GM18858 (cell line): ENCODE data around the gene NINJ1.
"Not testable (repeated sequence)": the region's sequence is repeated elsewhere in the genome, so short reads cannot be mapped to it uniquely, and the experiment has no call there.

ENCODE experiments used
- ATAC-seq: cut with Tn5 transposase; IDR thresholded peaks from one replicate; pipeline ENCODE4 v1.9.1; 2021; ENCODE audit not compliant: unreplicated experiment

The NINJ1 gene

GRCh38 chr9:93120846-93121315, 13.2 kb downstream of the NINJ1 start:
- ATAC-seq: no peak

DNA sequence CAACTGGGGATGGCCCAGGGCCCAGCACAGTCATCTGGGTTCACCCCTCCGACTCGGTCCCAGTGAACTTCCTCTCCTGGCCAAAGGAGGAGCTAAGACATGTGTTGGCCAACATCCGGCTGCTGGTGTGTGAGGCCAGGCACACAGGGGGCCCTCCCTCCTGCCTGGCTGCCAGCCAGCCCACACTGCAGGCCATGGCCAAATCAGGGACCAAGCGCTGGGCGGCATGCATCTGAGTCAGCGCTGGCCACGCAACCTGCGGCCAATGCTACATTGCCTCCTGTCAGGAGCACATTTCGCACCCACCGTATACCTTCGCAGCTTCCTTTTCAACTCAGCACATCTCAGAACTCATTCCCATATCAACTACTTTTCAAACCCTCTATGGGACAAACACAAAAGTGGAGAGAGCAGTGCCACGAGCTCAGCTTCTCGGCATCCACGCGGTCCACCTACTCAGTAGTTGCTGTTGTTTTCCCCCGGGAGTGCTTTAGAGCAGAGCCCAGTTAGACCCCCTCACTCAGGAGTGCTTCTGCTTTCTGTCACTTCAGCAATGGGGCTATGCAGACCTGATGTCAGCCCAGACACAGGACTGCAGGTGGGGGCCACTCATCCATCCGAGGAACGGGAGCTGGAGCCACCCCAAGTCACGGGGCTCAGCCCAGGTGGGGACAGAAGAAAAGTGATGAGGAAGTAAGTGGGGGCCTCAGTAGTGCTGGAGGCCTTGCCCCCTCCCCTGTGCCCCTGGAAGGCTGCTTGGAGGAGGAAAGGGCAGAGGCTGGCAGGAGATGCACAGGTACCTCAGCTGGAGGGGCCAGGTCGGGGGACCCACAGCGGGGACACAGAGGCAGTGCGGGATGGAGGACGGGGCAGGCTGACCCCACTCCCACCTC, 13.9 kb downstream of the NINJ1 start:
- ATAC-seq: peak; percentile 83

- no peak for ATAC-seq
Observed at GRCh38 chr9:93119703-93119952, 14.4 kb downstream of the NINJ1 start.

- ATAC-seq: no peak
Observed at GRCh38 chr9:93118863-93119702, 15.0 kb downstream of the NINJ1 start.

GRCh38 chr9:93117924-93118862, 15.9 kb downstream of the NINJ1 start:
- no peak for ATAC-seq

DNA sequence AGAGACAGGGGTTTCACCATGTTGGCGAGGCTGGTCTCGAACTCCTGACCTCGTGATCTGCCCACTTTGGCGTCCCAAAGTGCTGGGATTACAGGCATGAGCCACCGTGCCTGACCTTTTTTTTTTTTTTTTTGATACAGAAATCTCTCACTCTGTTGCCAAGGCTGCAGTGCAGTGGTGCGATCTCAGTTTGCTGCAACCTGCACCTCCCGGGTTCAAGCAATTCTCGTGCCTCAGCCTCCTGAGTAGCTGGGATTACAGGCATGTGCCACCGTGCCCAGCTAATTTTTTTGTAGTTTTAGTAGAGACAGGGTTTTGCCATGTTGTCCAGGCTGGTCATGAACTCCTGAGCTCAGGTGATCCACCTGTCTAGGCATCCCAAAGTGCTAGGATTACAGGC, 16.5 kb downstream of the NINJ1 start:
- not testable (repeated sequence) for ATAC-seq

DNA sequence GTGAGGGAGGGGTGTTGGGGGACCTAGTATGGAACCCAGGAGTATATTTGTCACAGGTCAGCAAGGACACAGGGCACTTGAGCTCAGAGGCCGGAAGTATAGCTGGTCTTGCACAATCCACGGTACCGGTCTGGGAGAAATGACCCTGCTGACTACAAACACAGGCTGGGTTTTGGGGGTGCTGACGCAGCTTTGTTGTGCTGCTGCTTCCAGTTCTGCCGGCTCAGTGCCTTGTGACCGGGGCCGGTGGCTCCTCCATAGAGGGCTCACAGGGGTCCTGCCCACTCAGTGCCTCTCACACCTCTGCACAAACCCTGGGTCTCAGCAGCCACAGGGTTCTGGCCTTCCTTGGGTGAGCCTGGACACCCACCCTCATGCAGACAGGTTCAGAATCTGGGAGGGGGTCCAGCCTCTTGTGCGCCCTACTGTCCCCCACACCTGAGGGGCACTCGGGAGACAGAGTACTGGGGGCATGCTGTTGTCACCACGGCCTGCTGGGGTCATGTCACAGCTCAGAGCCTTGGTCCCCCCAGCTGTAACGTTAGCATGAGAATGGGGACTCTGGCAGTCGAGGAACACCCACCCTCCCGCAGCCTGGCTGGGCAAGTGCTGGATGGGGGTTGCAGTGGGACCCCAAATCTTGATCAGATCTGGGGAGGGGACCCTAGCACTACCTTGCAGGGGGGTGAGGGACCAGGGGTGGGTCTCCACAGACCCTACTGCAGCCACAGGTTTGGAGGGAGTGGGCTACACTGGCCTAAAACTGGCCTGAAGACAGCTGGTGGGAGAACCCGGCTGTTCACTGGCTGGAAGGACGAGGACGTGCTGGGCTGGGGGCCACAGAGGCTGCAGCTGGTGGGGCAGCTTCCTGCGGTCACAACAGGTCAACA, 17.7 kb downstream of the NINJ1 start:
- no peak for ATAC-seq

DNA sequence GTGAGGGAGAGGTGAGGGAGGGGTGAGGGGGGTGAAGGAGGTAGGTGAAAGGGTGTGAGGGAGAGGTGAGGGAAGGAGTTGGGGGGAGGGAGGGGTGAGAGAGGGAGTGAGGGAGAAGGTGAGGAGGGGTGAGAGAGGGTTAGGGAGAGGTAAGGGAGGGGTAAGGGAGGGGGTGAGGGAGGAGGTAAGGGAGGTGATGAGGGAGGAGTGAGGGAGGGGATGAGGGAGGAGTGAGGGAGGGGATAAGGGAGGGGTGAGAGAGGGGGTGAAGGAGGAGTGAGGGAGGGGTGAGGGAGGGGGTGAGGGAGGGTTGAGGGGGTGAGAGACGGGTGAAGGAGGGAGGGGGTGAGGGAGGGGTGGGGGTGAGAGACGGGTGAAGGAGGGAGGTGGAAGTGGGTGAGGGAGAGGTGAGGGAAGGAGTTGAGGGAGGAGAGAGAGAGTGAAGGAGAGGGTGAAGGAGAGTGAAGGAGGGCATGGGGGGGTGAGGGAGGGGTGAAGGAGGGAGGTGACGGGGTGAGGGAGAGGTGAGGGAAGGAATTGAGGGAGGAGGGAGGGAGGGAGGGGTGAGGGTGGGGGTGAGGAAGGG, 18.5 kb downstream of the NINJ1 start:
- ATAC-seq: no peak

DNA sequence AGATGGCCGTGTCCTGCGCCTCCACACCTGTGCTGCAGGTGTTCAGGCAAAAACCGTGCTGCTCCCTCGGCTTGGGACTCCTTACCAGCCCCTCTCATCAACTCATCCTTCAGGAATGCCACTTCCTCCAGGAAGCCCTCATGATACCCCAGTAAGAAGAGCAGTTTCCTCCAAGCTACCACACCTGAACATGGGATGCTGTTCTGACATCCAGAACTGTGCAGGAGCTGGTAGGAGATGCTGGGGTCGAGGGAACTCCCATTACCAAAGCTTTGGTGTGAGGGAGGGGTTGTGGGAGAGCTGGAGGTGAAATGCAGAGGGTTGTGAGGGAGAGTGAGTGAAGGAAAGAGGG, 19.1 kb downstream of the NINJ1 start:
- no peak for ATAC-seq

- ATAC-seq: no peak
Observed at GRCh38 chr9:93114169-93114983, 19.7 kb downstream of the NINJ1 start.

DNA sequence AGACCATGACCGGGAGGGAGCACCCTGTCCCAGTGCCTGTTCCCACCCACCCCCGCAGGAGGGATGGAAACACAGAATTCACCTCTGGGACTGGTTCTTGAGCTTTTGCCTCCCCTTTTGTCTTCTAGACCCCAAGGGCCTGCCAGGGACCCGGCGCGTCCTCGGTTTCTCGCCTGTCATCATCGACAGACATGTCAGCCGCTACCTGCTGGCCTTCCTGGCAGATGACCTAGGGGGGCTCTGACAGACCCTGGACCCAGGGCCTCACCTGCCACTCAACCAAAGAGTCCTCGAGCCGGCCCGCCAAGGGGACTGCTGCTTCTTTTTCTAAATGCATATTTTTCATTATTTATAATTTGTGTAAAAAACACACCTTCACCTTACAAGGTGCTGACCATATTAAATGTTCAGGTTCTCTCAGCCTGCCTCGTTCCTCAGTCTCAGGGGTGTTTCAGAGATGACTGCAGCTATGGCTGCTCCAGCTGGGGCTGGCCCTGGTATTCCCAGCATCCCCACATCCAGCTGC, 21.1 kb downstream of the NINJ1 start:
- no peak for ATAC-seq

GRCh38 chr9:93112116-93112863, 21.8 kb downstream of the NINJ1 start:
- no peak for ATAC-seq

DNA sequence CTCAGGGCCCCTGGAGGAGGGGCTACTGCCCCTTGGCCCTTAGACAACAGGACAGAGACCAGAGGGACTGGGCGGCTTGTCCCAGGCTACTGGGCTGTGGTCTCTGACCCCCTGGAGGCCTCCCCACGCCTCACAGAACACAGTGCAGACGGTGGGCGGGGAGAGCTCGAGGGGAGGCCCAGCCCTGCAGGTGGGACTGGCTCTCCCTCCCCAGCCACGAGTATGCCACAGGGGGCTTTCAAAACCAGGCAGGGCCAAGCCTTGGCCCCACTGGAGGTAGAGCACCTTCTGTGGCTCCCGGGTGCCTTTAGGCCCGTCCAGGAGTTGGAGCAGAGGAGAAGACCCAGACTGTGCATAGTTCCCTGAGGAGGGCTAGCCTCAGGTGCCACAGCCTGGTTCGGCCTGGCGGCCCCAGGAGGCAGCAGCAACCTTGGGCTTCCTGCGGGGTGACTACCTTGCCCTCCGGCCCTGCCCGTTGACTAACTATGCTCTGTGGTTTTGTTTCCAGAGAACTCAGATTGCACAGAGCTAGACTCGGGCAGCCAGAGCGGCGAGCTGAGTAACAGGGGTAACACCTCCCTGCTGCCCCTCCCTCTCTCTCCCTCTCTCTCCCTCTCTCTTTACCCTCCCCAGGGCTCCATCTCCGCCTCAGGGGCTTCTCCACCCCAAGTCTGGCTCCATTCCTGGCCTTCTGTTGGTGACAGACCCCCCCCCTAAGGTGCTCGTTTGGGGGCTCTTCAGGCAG, 22.5 kb downstream of the NINJ1 start:
- ATAC-seq: no peak

- no peak for ATAC-seq
Observed at GRCh38 chr9:93111001-93111370, 23.1 kb downstream of the NINJ1 start.

DNA sequence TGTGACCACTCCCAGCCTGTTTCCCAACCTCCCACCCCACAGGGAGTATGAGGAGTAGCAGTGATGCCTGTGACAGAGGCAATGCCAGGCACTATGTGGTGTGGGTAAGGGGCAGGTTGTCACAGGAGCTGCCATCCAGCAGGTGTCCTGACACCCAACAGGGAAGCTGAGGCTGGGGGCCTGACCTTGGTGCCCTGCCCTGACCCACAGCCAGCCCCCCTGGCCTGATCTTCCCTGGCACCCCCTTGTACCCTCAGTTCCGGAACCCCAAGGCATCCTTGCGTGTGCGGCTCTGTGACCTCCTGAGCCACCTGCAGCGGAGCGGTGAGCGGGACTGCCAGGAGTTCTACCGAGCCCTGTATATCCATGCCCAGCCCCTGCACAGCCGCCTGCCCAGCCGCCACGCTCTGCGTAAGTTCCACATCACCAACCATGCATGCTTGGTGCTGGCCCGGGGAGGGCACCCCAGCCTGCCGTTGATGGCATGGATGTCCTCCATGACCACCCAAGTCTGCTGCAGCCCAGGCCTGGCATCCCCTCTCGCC, 23.7 kb downstream of the NINJ1 start:
- no peak for ATAC-seq

DNA sequence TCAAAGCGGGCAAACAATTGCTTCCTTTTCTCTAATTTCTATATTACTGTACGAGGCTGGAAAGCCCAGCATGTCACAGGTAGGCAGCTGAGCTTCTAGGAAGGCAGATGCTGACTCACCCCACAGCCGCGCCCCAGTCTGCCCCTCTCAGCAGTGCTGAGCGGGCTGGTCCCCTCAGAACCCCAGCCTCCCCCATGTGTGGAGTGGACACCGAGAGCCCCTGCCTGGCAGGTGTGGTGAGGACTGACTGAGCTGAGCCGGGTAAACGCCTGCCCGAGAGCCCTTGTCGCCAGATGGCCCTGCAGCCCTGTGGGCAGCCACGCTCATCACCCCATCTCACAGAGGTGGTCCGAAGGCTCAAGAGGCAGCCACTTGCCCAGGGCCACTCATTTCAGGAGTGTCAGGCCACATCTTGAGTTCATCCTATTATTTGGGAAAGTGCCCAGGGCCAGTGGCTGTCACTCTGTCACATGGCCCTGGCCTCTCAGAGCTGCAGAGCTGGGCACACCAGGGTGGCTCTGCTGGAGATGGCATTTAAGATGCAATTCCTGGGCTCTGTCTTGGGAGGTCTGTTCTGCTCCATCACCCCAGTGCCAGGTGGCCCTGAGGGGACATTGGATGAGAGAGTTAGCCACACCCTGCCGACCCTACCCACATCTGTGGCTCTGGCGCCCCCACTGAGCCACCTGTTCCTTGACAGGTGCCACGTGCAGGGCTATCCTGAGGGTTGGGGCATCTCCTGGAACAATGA, 25.6 kb downstream of the NINJ1 start:
- no peak for ATAC-seq

GRCh38 chr9:93107825-93108161, 26.3 kb downstream of the NINJ1 start:
- ATAC-seq: no peak
